Astrocyte (in vitro differentiated cells and primary cell): Measurements from ENCODE around the gene NKD1. TPM values are rescaled to one million over a fixed set of nuclear protein-coding genes. Genes with fewer than 3 reads are reported as not detected.

Experiments
- DNase-seq: peaks from one replicate; pipeline ENCODE4 v3.0.0-alpha.2; 2010; ENCODE audit warnings: low read depth
- FAIRE-seq: peaks from 2 replicates; lab custom pipeline; 2011; peaks lifted over from hg19 to GRCh38; lab: Jason Lieb, UNC
- H2AFZ ChIP-seq: 2 replicates; pipeline ENCODE4 v1.6.0; 2012; ENCODE audit warnings: low read depth, low read length, inconsistent platforms
- H3K27ac ChIP-seq: 2 replicates; pipeline ENCODE4 v1.5.1; 2011; ENCODE audit warnings: low read depth, low read length, inconsistent platforms
- H3K27me3 ChIP-seq: 2 replicates; pipeline ENCODE4 v1.6.0; 2011; ENCODE audit warnings: low read length, inconsistent platforms; ENCODE audit not compliant: insufficient read depth
- H3K36me3 ChIP-seq: 2 replicates; pipeline ENCODE4 v1.5.1; 2011; ENCODE audit warnings: low read length, inconsistent platforms; ENCODE audit not compliant: insufficient read depth
- H3K4me1 ChIP-seq: 2 replicates; pipeline ENCODE4 v1.5.1; 2011; ENCODE audit warnings: low read length, inconsistent platforms; ENCODE audit not compliant: insufficient read depth
- H3K4me2 ChIP-seq: 2 replicates; pipeline ENCODE4 v1.6.0; 2012; ENCODE audit warnings: low read length, inconsistent platforms
- H3K4me3 ChIP-seq: 2 replicates; pipeline ENCODE4 v1.5.1; 2011; ENCODE audit warnings: low read depth, mild to moderate bottlenecking, low read length, inconsistent platforms; ENCODE audit not compliant: insufficient read depth
- H3K79me2 ChIP-seq: 2 replicates; pipeline ENCODE4 v1.6.0; 2012; ENCODE audit warnings: mild to moderate bottlenecking, low read length, inconsistent platforms; ENCODE audit not compliant: insufficient read depth
- H3K9ac ChIP-seq: 2 replicates; pipeline ENCODE4 v1.6.0; 2012; ENCODE audit warnings: mild to moderate bottlenecking, low read length, inconsistent platforms
- H3K9me3 ChIP-seq: 2 replicates; pipeline ENCODE4 v1.5.1; 2012; ENCODE audit warnings: low read depth, mild to moderate bottlenecking, low read length, inconsistent platforms; ENCODE audit not compliant: insufficient read depth
- H4K20me1 ChIP-seq: 2 replicates; pipeline ENCODE4 v1.6.0; 2012; ENCODE audit warnings: low read length, inconsistent platforms; ENCODE audit not compliant: insufficient read depth
- H3K27ac Mint-ChIP-seq: one replicate; pipeline ENCODE4 v1.8.0; 2021; ENCODE audit warnings: mild to moderate bottlenecking, mixed read lengths; ENCODE audit not compliant: unreplicated experiment
- H3K27me3 Mint-ChIP-seq: one replicate; pipeline ENCODE4 v1.8.0; 2021; ENCODE audit warnings: low read depth, mixed read lengths; ENCODE audit not compliant: unreplicated experiment
- H3K36me3 Mint-ChIP-seq: one replicate; pipeline ENCODE4 v1.8.0; 2021; ENCODE audit warnings: low read depth, mixed read lengths; ENCODE audit not compliant: unreplicated experiment
- H3K4me1 Mint-ChIP-seq: one replicate; pipeline ENCODE4 v1.8.0; 2021; ENCODE audit warnings: low read depth, mixed read lengths; ENCODE audit not compliant: unreplicated experiment
- H3K4me3 Mint-ChIP-seq: one replicate; pipeline ENCODE4 v1.8.0; 2021; ENCODE audit warnings: mild to moderate bottlenecking, moderate library complexity, mixed read lengths; ENCODE audit not compliant: unreplicated experiment
- H3K9me3 Mint-ChIP-seq: one replicate; pipeline ENCODE4 v1.8.0; 2021; ENCODE audit warnings: mild to moderate bottlenecking, mixed read lengths; ENCODE audit not compliant: unreplicated experiment
- CTCF ChIP-seq: IDR thresholded peaks from 2 replicates; pipeline ENCODE4 v1.5.1; 2011; ENCODE audit warnings: low read depth, mild to moderate bottlenecking, inconsistent platforms, low read length, moderate library complexity; ENCODE audit not compliant: insufficient read depth
- EZH2 ChIP-seq: IDR thresholded peaks from 2 replicates; pipeline ENCODE4 v1.6.1; 2012; ENCODE audit warnings: mild to moderate bottlenecking, low read length, inconsistent platforms; ENCODE audit not compliant: insufficient read depth
- total RNA-seq: library from RNA; stranded (reverse); gene quantifications from 2 replicates; pipeline ENCODE4 v1.2.1, GENCODE V29; 2021

NKD1 gene
- total RNA-seq, 1 donor from 2014 or later, result 9.1 TPM

- H3K4me3 ChIP-seq, result no peak within 1 kb of the TSS
- TF ChIP-seq EZH2, result peak; percentile 39
- no peak for TF ChIP-seq CTCF
- no peaks in the 10 kb centered on the region for H3K4me1 ChIP-seq
- H2AFZ ChIP-seq, result peak within 1 kb of the TSS; percentile 63
- peak within 1 kb of the TSS; percentile 70 for H3K4me2 ChIP-seq
- Mint-ChIP-seq H3K4me3 (no peak within 1 kb of the TSS), H3K4me1 (peaks cover 6% of the 10 kb centered on the region), H3K9me3 (peaks cover 4% of the 10 kb centered on the region), H3K27me3 (peaks cover 43% of the 10 kb centered on the region), H3K27ac (no peak within 1 kb of the TSS), H3K36me3 (no peaks in the 10 kb centered on the region)
- H3K27ac ChIP-seq, result no peak within 1 kb of the TSS
- no peaks in the 10 kb centered on the region for H3K79me2 ChIP-seq
- no peaks in the 10 kb centered on the region for H3K36me3 ChIP-seq
- peaks cover 5% of the 10 kb centered on the region for H3K27me3 ChIP-seq
- no peaks in the 10 kb centered on the region for H3K9me3 ChIP-seq
- DNase-seq (peak; percentile 10), FAIRE-seq (no peak)
- no peaks in the 10 kb centered on the region for H4K20me1 ChIP-seq
- no peak within 1 kb of the TSS for H3K9ac ChIP-seq
These were observed 145.0 kb downstream of the NKD1 start, which contains the start of gene NOD2 for GRCh38 chr16:50692999-50693781. NOD2 (plus strand) TSS chr16:50693606; CDS start chr16:50699496, 5,890 bp downstream.

- no peak for FAIRE-seq
- H4K20me1 ChIP-seq, result no peaks in the 10 kb centered on the region
These were observed 146.0 kb downstream of the NKD1 start for GRCh38 chr16:50694206-50694605.

More at GRCh38 chr16:50694206-50694605, 146.0 kb downstream of the NKD1 start:
- no peaks in the 10 kb centered on the region for H3K36me3 Mint-ChIP-seq
- no peak overlapping the region for H3K4me3 Mint-ChIP-seq
- no peak overlapping the region for H2AFZ ChIP-seq
- peaks cover 44% of the 10 kb centered on the region for H3K27me3 Mint-ChIP-seq
- H3K4me3 ChIP-seq, result no peak overlapping the region
- H3K27me3 ChIP-seq, result peaks cover 5% of the 10 kb centered on the region
- no peaks in the 10 kb centered on the region for H3K79me2 ChIP-seq
- peaks cover 4% of the 10 kb centered on the region for H3K9me3 Mint-ChIP-seq
- H3K27ac Mint-ChIP-seq, result no peak overlapping the region
- H3K4me1 Mint-ChIP-seq, result peaks cover 6% of the 10 kb centered on the region
- H3K4me1 ChIP-seq, result no peaks in the 10 kb centered on the region
- no peak overlapping the region for H3K9ac ChIP-seq
- no peak for TF ChIP-seq EZH2
- TF ChIP-seq CTCF, result no peak
- H3K36me3 ChIP-seq, result no peaks in the 10 kb centered on the region
- no peak overlapping the region for H3K27ac ChIP-seq
- H3K9me3 ChIP-seq, result no peaks in the 10 kb centered on the region
- no peak overlapping the region for H3K4me2 ChIP-seq
- DNase-seq, result no peak
